GM21619 (cell line): Measurements from ENCODE around the gene SMCO4.
"Not testable (repeated sequence)": the region's sequence is repeated elsewhere in the genome, so short reads cannot be mapped to it uniquely, and the experiment has no call there.

Experiments
- ATAC-seq: cut with Tn5 transposase; IDR thresholded peaks from one replicate; pipeline ENCODE4 v1.9.1; 2021; ENCODE audit not compliant: unreplicated experiment

SMCO4 gene

GRCh38 chr11:93478841-93479240 is 64.3 kb downstream of the SMCO4 start:
- no peak for ATAC-seq

- ATAC-seq: no peak
Measured at GRCh38 chr11:93477684-93478234, 65.4 kb downstream of the SMCO4 start.

DNA sequence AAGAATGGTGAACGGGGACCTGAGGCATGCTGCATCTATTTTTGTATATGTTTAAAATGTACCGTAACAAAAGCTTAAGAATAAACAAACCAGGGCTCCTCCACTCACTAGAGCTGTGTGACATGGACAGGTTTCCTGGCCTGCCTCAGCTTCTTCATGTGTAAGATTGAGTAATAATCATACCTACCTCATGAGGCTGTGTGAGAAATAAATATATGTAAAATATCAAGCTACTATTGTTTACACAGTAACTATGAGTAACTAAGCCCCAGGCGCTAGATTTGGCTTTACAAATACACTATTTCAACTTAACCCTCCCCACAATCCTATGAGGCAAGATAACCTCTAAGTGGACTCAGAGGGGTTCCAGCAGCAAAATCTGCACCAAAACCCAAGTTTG is 66.4 kb downstream of the SMCO4 start:
- no peak for ATAC-seq

DNA sequence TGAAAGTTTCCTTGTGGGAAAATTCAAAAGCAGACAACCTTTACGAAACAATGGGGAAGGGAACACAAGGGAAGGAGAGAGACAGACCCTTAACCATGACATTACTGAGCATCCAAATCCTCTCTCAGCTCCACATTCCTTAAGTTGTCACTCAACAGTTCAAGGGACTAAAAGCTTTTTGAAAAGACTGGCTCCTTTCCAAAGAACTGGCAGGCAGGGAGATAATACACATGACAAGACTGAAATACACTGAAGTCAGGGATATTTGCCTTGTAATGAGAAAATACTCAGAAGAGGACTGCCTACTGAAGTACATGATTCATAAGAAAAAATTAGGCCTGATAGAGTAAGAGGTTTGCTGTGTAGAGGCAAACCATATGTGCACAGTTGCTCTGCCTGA is 69.1 kb downstream of the SMCO4 start:
- no peak for ATAC-seq

DNA sequence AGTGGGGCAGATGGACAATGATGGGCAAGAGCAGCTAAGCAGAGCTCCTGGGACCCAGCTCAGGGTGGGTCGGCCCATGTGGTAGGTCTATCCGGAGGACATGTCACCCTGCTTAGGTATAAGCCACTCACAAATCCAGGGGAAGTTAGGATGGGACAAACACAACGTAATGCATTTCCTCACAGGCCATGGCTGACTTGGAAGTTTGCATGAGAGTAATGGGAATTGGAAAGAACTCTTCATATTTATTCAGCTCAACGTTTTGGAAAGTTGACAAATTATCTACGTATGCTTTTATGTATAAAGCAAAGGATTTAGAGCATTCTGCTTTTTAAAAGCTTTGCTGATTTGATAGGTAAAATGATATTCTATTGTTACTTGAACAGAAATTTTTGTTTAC is 74.9 kb downstream of the SMCO4 start:
- no peak for ATAC-seq

- no peak for ATAC-seq
Measured at GRCh38 chr11:93467054-93467453, 76.1 kb downstream of the SMCO4 start.

DNA sequence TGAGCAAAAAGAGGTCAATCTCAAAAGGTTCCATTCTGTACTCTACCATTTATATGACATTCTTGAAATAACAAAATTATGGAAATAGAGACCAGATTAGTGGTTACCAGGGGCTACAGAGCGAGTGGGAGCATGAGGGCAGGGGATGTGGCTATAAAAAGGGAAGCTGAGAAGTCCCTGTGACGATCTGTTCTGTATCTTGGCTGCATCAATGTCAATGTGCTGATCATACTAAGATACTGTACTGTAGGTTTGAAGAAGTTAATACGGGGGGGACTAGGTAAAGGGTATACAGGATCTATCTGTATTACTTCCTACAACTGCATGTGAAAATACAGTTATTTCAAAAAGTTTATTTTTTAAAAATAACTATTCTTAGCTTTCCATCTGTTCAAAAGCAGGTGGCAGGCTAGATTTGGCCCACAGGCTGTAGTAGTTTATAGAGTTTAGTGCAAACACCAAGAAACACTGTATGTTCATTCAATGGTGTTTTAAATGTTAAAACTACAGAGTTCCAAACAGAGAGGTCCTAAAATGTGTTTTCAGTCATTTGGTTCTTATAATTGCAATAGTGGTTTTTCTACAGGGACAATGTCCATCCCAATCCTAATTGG is 78.2 kb downstream of the SMCO4 start:
- ATAC-seq: no peak

- not testable (repeated sequence) for ATAC-seq
Measured at GRCh38 chr11:93463666-93464065, 79.5 kb downstream of the SMCO4 start.

- ATAC-seq: no peak
Measured at GRCh38 chr11:93458286-93458685, 84.9 kb downstream of the SMCO4 start.

GRCh38 chr11:93444617-93445073 is 98.5 kb downstream of the SMCO4 start:
- ATAC-seq: no peak

DNA sequence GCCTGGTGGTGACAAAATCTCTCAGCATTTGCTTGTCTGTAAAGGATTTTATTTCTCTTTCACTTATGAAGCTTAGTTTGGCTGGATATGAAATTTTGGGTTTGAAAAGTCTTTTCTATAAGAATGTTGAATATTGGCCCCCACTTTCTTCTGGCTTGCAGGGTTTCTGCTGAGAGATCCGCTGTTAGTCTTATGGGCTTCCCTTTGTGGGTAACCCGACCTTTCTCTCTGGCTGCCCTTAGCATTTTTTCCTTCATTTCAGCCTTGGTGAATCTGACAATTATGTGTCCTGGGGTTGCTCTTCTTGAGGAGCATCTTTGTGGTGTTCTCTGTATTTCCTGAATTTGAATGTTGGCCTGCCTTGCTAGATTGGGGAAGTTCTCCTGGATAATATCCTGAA is 100.0 kb downstream of the SMCO4 start:
- ATAC-seq: not testable (repeated sequence)

GRCh38 chr11:93432247-93432646 is 110.9 kb downstream of the SMCO4 start:
- ATAC-seq: no peak
